GM12878 (cell line): ENCODE measurements around the gene MRTFB.

Experiments used
- E2F8 ChIP-seq: fragments of 450-650 bp; IDR thresholded peaks from 2 replicates; pipeline ENCODE4 v1.6.1; 2018; ENCODE audit warnings: mild to moderate bottlenecking, low read depth, moderate library complexity; ENCODE audit not compliant: partially characterized antibody
- HDAC6 ChIP-seq: fragments of 200-600 bp; sonication (generic); IDR thresholded peaks from one replicate; pipeline ENCODE4 v1.8.0; 2017; ENCODE audit warnings: antibody characterized with exemption; ENCODE audit not compliant: unreplicated experiment
- RFX5 ChIP-seq: IDR thresholded peaks from 2 replicates; pipeline ENCODE4 v1.6.1; 2011; ENCODE audit warnings: low read depth, low read length, improper control_type of control experiment
- TAF1 ChIP-seq: IDR thresholded peaks from 2 replicates; pipeline ENCODE4 v1.6.1; 2011; ENCODE audit warnings: mild to moderate bottlenecking, low read depth, low read length, borderline replicate concordance

- no peak for TF ChIP-seq E2F8
- TF ChIP-seq RFX5: no peak
- TF ChIP-seq TAF1: no peak
- no peak for TF ChIP-seq HDAC6
Measured at GRCh38 chr16:14308368-14308723, 237.2 kb downstream of the MRTFB start.
